Measurements from ENCODE around the gene EFCAB11. TPM values are rescaled to one million over a fixed set of nuclear protein-coding genes. Genes with fewer than 3 reads are reported as not detected.
"Not testable (repeated sequence)": the region's sequence is repeated elsewhere in the genome, so short reads cannot be mapped to it uniquely, and the experiment has no call there.

The EFCAB11 gene
- total and polyA plus RNA-seq, 2 donors = 5.6 to 7.6 TPM

DNA sequence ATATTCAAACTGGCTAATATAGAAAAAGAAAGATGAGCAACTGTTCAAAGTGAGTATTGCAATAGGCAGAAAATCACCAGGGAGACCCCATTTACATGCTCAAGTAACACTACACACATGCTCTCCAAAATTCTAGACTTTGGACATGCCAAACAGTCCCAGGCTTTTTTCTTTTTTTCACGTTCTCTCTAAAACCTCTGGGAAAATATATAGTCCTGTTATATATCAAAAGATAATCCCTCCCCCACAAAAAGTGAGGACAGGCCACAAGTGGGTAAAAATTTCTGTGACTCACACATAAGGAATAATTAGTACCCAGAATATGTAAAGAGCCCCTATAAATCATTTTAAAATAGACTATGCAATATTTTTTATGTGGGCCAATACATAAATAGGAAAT, 55.2 kb downstream of the EFCAB11 start:
- H3K9me3 ChIP-seq (ENCODE audit: control insufficient read depth in 2 of 2, insufficient read depth in 1 of 2, low read length in 1 of 2) = no peaks in the 10 kb centered on the region
- H3K27ac ChIP-seq (ENCODE audit: low read depth in 1 of 2, low read length in 1 of 2) = no peak overlapping the region
- no peaks in the 10 kb centered on the region for H3K36me3 ChIP-seq (ENCODE audit: control insufficient read depth in 2 of 2, insufficient read depth in 2 of 2, low read length in 1 of 2)
- no peak for DNase-seq (ENCODE audit: low read depth in 6 of 9, low spot score in 9 of 9)
- H3K4me3 ChIP-seq (ENCODE audit: low read length in 2 of 2) = no peak overlapping the region
- H3K4me1 ChIP-seq (ENCODE audit: control insufficient read depth in 2 of 2, insufficient read depth in 2 of 2, low read length in 2 of 2) = no peaks in the 10 kb centered on the region
- H3K27me3 ChIP-seq (ENCODE audit: control insufficient read depth in 2 of 2, insufficient read depth in 1 of 2, low read length in 1 of 2) = no peaks in the 10 kb centered on the region
- 92% methylated on average over 1 of the region's 1 CpG for WGBS

DNA sequence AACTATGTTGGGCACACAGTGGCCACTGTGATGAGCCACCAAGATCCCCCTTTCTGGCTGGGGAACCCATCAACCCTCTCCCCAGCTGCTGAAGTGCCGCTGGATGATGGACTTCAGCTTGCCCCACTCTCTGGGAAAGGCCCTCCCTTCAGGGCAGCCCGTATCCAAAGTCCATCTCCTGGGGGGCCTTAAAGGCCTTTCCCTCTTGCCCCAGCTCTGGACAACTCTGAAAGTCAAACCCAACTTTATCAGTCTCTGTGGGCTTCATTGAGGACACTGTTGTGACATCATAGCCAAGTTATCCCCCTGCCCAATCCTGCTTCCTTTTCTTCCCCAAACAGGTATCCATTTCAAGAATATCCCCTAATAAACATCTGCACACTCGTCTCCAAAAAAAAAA, 61.1 kb downstream of the EFCAB11 start:
- DNase-seq (ENCODE audit: low read depth in 6 of 9, low spot score in 9 of 9); H3K9me3 ChIP-seq (ENCODE audit: control insufficient read depth in 2 of 2, insufficient read depth in 1 of 2, low read length in 1 of 2); H3K27me3 ChIP-seq (ENCODE audit: control insufficient read depth in 2 of 2, insufficient read depth in 1 of 2, low read length in 1 of 2); H3K4me3 ChIP-seq (ENCODE audit: low read length in 2 of 2); H3K36me3 ChIP-seq (ENCODE audit: control insufficient read depth in 2 of 2, insufficient read depth in 2 of 2, low read length in 1 of 2); H3K4me1 ChIP-seq (ENCODE audit: control insufficient read depth in 2 of 2, insufficient read depth in 2 of 2, low read length in 2 of 2): not testable (repeated sequence)
- 95% methylated on average over 3 of the region's 3 CpGs for WGBS
- H3K27ac ChIP-seq (ENCODE audit: low read depth in 1 of 2, low read length in 1 of 2) = peak overlapping the region in 1 of 2 donors; percentile 62

GRCh38 chr14:89892953-89893352, 61.6 kb downstream of the EFCAB11 start:
- Histone ChIP-seq H3K4me3 (ENCODE audit: low read length in 2 of 2) (no peak overlapping the region), H3K27me3 (ENCODE audit: control insufficient read depth in 2 of 2, insufficient read depth in 1 of 2, low read length in 1 of 2) (no peaks in the 10 kb centered on the region), H3K9me3 (ENCODE audit: control insufficient read depth in 2 of 2, insufficient read depth in 1 of 2, low read length in 1 of 2) (peaks cover 1 to 4% of the 10 kb centered on the region in 2 donors), H3K4me1 (ENCODE audit: control insufficient read depth in 2 of 2, insufficient read depth in 2 of 2, low read length in 2 of 2) (no peaks in the 10 kb centered on the region), H3K27ac (ENCODE audit: low read depth in 1 of 2, low read length in 1 of 2) (peak overlapping the region in 1 of 2 donors; percentile 55), H3K36me3 (ENCODE audit: control insufficient read depth in 2 of 2, insufficient read depth in 2 of 2, low read length in 1 of 2) (no peaks in the 10 kb centered on the region)
- DNase-seq (ENCODE audit: low read depth in 6 of 9, low spot score in 9 of 9) = no peak
- 91% methylated on average over 6 of the region's 6 CpGs for WGBS

DNA sequence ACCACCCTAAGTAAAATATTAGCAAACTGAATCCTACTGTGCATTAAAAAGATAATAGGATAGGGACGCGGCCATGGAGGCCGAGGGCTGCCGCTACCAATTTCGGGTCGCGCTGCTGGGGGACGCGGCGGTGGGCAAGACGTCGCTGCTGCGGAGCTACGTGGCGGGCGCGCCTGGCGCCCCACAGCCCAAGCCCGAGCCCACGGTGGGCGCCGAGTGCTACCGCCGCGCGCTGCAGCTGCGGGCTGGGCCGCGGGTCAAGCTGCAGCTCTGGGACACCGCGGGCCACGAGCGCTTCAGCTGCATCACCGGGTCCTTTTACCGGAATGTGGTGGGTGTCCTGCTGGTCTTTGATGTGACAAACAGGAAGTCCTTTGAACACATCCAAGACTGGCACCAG, 62.8 kb downstream of the EFCAB11 start:
- H3K36me3 ChIP-seq (ENCODE audit: control insufficient read depth in 2 of 2, insufficient read depth in 2 of 2, low read length in 1 of 2); DNase-seq (ENCODE audit: low read depth in 6 of 9, low spot score in 9 of 9); H3K27me3 ChIP-seq (ENCODE audit: control insufficient read depth in 2 of 2, insufficient read depth in 1 of 2, low read length in 1 of 2); H3K4me1 ChIP-seq (ENCODE audit: control insufficient read depth in 2 of 2, insufficient read depth in 2 of 2, low read length in 2 of 2); H3K9me3 ChIP-seq (ENCODE audit: control insufficient read depth in 2 of 2, insufficient read depth in 1 of 2, low read length in 1 of 2); H3K27ac ChIP-seq (ENCODE audit: low read depth in 1 of 2, low read length in 1 of 2); H3K4me3 ChIP-seq (ENCODE audit: low read length in 2 of 2): not testable (repeated sequence)
- WGBS = 99% methylated on average over 35 of the region's 35 CpGs

DNA sequence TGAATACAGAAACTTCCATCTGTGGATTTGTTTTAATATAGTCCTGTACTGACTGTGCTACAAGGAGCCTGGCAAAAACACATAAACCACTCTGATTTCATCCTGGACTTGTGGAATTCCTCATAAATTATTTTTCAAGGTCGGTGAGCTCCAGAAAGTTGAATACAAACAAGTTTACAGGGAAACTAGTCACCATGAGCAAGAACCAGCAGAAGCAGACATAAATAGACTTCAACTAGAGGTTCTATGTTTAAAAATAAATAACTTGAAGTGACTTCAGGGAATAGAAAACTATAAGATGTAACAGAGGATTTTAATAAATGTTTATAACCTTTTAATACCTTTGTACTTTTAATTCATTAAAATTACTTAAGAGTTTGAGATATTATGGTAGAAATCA, 63.5 kb downstream of the EFCAB11 start:
- peaks cover 1 to 4% of the 10 kb centered on the region in 2 donors for H3K9me3 ChIP-seq (ENCODE audit: control insufficient read depth in 2 of 2, insufficient read depth in 1 of 2, low read length in 1 of 2)
- H3K4me3 ChIP-seq (ENCODE audit: low read length in 2 of 2) = no peak overlapping the region
- H3K27ac ChIP-seq (ENCODE audit: low read depth in 1 of 2, low read length in 1 of 2) = no peak overlapping the region
- 96% methylated on average over 1 of the region's 1 CpG for WGBS
- H3K4me1 ChIP-seq (ENCODE audit: control insufficient read depth in 2 of 2, insufficient read depth in 2 of 2, low read length in 2 of 2) = no peaks in the 10 kb centered on the region
- no peak for DNase-seq (ENCODE audit: low read depth in 6 of 9, low spot score in 9 of 9)
- no peaks in the 10 kb centered on the region for H3K27me3 ChIP-seq (ENCODE audit: control insufficient read depth in 2 of 2, insufficient read depth in 1 of 2, low read length in 1 of 2)
- no peaks in the 10 kb centered on the region for H3K36me3 ChIP-seq (ENCODE audit: control insufficient read depth in 2 of 2, insufficient read depth in 2 of 2, low read length in 1 of 2)

- peaks cover 1 to 4% of the 10 kb centered on the region in 2 donors for H3K9me3 ChIP-seq (ENCODE audit: control insufficient read depth in 2 of 2, insufficient read depth in 1 of 2, low read length in 1 of 2)
- no peaks in the 10 kb centered on the region for H3K27me3 ChIP-seq (ENCODE audit: control insufficient read depth in 2 of 2, insufficient read depth in 1 of 2, low read length in 1 of 2)
- no peak for DNase-seq (ENCODE audit: low read depth in 6 of 9, low spot score in 9 of 9)
- H3K4me3 ChIP-seq (ENCODE audit: low read length in 2 of 2) = no peak overlapping the region
- H3K4me1 ChIP-seq (ENCODE audit: control insufficient read depth in 2 of 2, insufficient read depth in 2 of 2, low read length in 2 of 2) = no peaks in the 10 kb centered on the region
- no peaks in the 10 kb centered on the region for H3K36me3 ChIP-seq (ENCODE audit: control insufficient read depth in 2 of 2, insufficient read depth in 2 of 2, low read length in 1 of 2)
- H3K27ac ChIP-seq (ENCODE audit: low read depth in 1 of 2, low read length in 1 of 2) = no peak overlapping the region
- WGBS = 95% methylated on average over 4 of the region's 4 CpGs
Measured at GRCh38 chr14:89890589-89890988, 63.9 kb downstream of the EFCAB11 start.

- Histone ChIP-seq H3K9me3 (ENCODE audit: control insufficient read depth in 2 of 2, insufficient read depth in 1 of 2, low read length in 1 of 2) (peaks cover 1 to 4% of the 10 kb centered on the region in 2 donors), H3K36me3 (ENCODE audit: control insufficient read depth in 2 of 2, insufficient read depth in 2 of 2, low read length in 1 of 2) (no peaks in the 10 kb centered on the region), H3K27me3 (ENCODE audit: control insufficient read depth in 2 of 2, insufficient read depth in 1 of 2, low read length in 1 of 2) (no peaks in the 10 kb centered on the region), H3K27ac (ENCODE audit: low read depth in 1 of 2, low read length in 1 of 2) (no peak overlapping the region), H3K4me1 (ENCODE audit: control insufficient read depth in 2 of 2, insufficient read depth in 2 of 2, low read length in 2 of 2) (no peaks in the 10 kb centered on the region), H3K4me3 (ENCODE audit: low read length in 2 of 2) (no peak overlapping the region)
- WGBS = over 99% methylated on average over 4 of the region's 4 CpGs
- no peak for DNase-seq (ENCODE audit: low read depth in 6 of 9, low spot score in 9 of 9)
Measured at GRCh38 chr14:89889626-89890025, 64.9 kb downstream of the EFCAB11 start.

- no peaks in the 10 kb centered on the region for H3K36me3 ChIP-seq (ENCODE audit: control insufficient read depth in 2 of 2, insufficient read depth in 2 of 2, low read length in 1 of 2)
- WGBS = 98% methylated on average over 2 of the region's 2 CpGs
Measured at GRCh38 chr14:89884761-89885160, 69.8 kb downstream of the EFCAB11 start.

GRCh38 chr14:89881839-89882238, 72.7 kb downstream of the EFCAB11 start:
- WGBS = 99% methylated on average over 1 of the region's 1 CpG
- no peaks in the 10 kb centered on the region for H3K9me3 ChIP-seq (ENCODE audit: control insufficient read depth in 2 of 2, insufficient read depth in 1 of 2, low read length in 1 of 2)
- H3K36me3 ChIP-seq (ENCODE audit: control insufficient read depth in 2 of 2, insufficient read depth in 2 of 2, low read length in 1 of 2) = no peaks in the 10 kb centered on the region
- no peak for DNase-seq (ENCODE audit: low read depth in 6 of 9, low spot score in 9 of 9)
- no peak overlapping the region for H3K4me3 ChIP-seq (ENCODE audit: low read length in 2 of 2)
- no peak overlapping the region for H3K27ac ChIP-seq (ENCODE audit: low read depth in 1 of 2, low read length in 1 of 2)
- H3K27me3 ChIP-seq (ENCODE audit: control insufficient read depth in 2 of 2, insufficient read depth in 1 of 2, low read length in 1 of 2) = no peaks in the 10 kb centered on the region
- no peaks in the 10 kb centered on the region for H3K4me1 ChIP-seq (ENCODE audit: control insufficient read depth in 2 of 2, insufficient read depth in 2 of 2, low read length in 2 of 2)

More at GRCh38 chr14:89884761-89885160, 69.8 kb downstream of the EFCAB11 start:
- H3K27ac ChIP-seq (ENCODE audit: low read depth in 1 of 2, low read length in 1 of 2) = no peak overlapping the region
- H3K9me3 ChIP-seq (ENCODE audit: control insufficient read depth in 2 of 2, insufficient read depth in 1 of 2, low read length in 1 of 2) = no peaks in the 10 kb centered on the region
- no peak overlapping the region for H3K4me3 ChIP-seq (ENCODE audit: low read length in 2 of 2)
- no peaks in the 10 kb centered on the region for H3K27me3 ChIP-seq (ENCODE audit: control insufficient read depth in 2 of 2, insufficient read depth in 1 of 2, low read length in 1 of 2)
- no peaks in the 10 kb centered on the region for H3K4me1 ChIP-seq (ENCODE audit: control insufficient read depth in 2 of 2, insufficient read depth in 2 of 2, low read length in 2 of 2)
- DNase-seq (ENCODE audit: low read depth in 6 of 9, low spot score in 9 of 9) = no peak

- not testable (repeated sequence) for H3K27ac ChIP-seq (ENCODE audit: low read depth in 1 of 2, low read length in 1 of 2); H3K27me3 ChIP-seq (ENCODE audit: control insufficient read depth in 2 of 2, insufficient read depth in 1 of 2, low read length in 1 of 2); H3K4me3 ChIP-seq (ENCODE audit: low read length in 2 of 2); H3K36me3 ChIP-seq (ENCODE audit: control insufficient read depth in 2 of 2, insufficient read depth in 2 of 2, low read length in 1 of 2); H3K4me1 ChIP-seq (ENCODE audit: control insufficient read depth in 2 of 2, insufficient read depth in 2 of 2, low read length in 2 of 2); DNase-seq (ENCODE audit: low read depth in 6 of 9, low spot score in 9 of 9)
- H3K9me3 ChIP-seq (ENCODE audit: control insufficient read depth in 2 of 2, insufficient read depth in 1 of 2, low read length in 1 of 2) = peaks cover 0 to 10% of the 10 kb centered on the region in 2 donors
- 94% methylated on average over 3 of the region's 3 CpGs for WGBS
Measured at GRCh38 chr14:89874091-89874490, 80.4 kb downstream of the EFCAB11 start.

Data from thymus (tissue), 11 donors.